OCI-LY7 (cell line): Measurements from ENCODE around the gene TRIM67. TPM values are rescaled to one million over a fixed set of nuclear protein-coding genes. Genes with fewer than 3 reads are reported as not detected.

ENCODE experiments used
- BruUV-seq: library from RNA; stranded (reverse); fragments of 400-500 nt; replicated peaks from 2 replicates; lab custom pipeline; 2021; lab: Mats Ljungman, UMichigan
- CTCF ChIA-PET: fragments of 300-600 bp; sonication (Branson Sonifier 250); formaldehyde crosslinking; loops from one replicate; lab custom pipeline; 2022; ENCODE audit warnings: antibody characterized with exemption; ENCODE audit not compliant: unreplicated experiment; lab: Charles Lee
- POLR2A ChIA-PET: fragments of 300-600 bp; sonication (Branson Sonifier 250); formaldehyde crosslinking; loops from one replicate; lab custom pipeline; 2022; ENCODE audit warnings: antibody characterized with exemption; lab: Charles Lee
- DNase-seq: peaks from one replicate; pipeline ENCODE4 v3.0.0-alpha.2; 2015; ENCODE audit warnings: low spot score
- H2AFZ ChIP-seq: fragments of 200-600 bp; sonication (generic), shearing (Covaris generic); 2 replicates; pipeline ENCODE4 v1.6.1; 2014; ENCODE audit warnings: mild to moderate bottlenecking, antibody characterized with exemption, low read length, moderate library complexity
- H3K27ac ChIP-seq: fragments of 200-600 bp; sonication (generic); 2 replicates; pipeline ENCODE4 v1.5.1; 2014; ENCODE audit warnings: mixed run types, low read depth, mild to moderate bottlenecking, moderate library complexity, low read length, inconsistent platforms; ENCODE audit not compliant: poor library complexity, severe bottlenecking
- H3K36me3 ChIP-seq: fragments of 200-600 bp; sonication (generic); 2 replicates; pipeline ENCODE4 v1.6.1; 2014; ENCODE audit warnings: mild to moderate bottlenecking, antibody characterized with exemption, low read length, moderate library complexity, mixed read lengths; ENCODE audit not compliant: insufficient read depth
- H3K4me1 ChIP-seq: fragments of 200-600 bp; sonication (generic); 2 replicates; pipeline ENCODE4 v1.5.1; 2014; ENCODE audit warnings: mild to moderate bottlenecking, low read length; ENCODE audit not compliant: insufficient read depth, poor library complexity, severe bottlenecking
- H3K4me2 ChIP-seq: fragments of 200-600 bp; sonication (generic); 2 replicates; pipeline ENCODE4 v1.6.1; 2014; ENCODE audit warnings: mild to moderate bottlenecking, low read length
- H3K4me3 ChIP-seq: fragments of 200-600 bp; sonication (generic); 2 replicates; pipeline ENCODE4 v1.5.1; 2014; ENCODE audit warnings: mild to moderate bottlenecking, low read depth, low read length; ENCODE audit not compliant: poor library complexity, severe bottlenecking
- H3K79me2 ChIP-seq: fragments of 200-600 bp; sonication (generic); 2 replicates; pipeline ENCODE4 v1.6.1; 2016; ENCODE audit warnings: low read depth, mild to moderate bottlenecking, low read length, moderate library complexity, mixed read lengths; ENCODE audit not compliant: insufficient read depth
- H3K9me2 ChIP-seq: fragments of 200-600 bp; sonication (generic); 2 replicates; pipeline ENCODE4 v1.6.1; 2016; ENCODE audit warnings: mild to moderate bottlenecking, low read length, mixed read lengths; ENCODE audit not compliant: insufficient read depth
- H3K9me3 ChIP-seq: fragments of 200-600 bp; sonication (generic); 2 replicates; pipeline ENCODE4 v1.6.1; 2014; ENCODE audit warnings: mild to moderate bottlenecking, mixed run types, low read length, mixed read lengths
- H4K20me1 ChIP-seq: fragments of 200-600 bp; sonication (generic); 2 replicates; pipeline ENCODE4 v1.6.1; 2014; ENCODE audit warnings: mild to moderate bottlenecking, antibody characterized with exemption, low read length, moderate library complexity, mixed read lengths; ENCODE audit not compliant: insufficient read depth
- EZH2phosphoT487 ChIP-seq: fragments of 200-600 bp; sonication (generic); IDR thresholded peaks from 2 replicates; pipeline ENCODE4 v1.6.1; 2018; ENCODE audit warnings: low read depth, borderline replicate concordance, mild to moderate bottlenecking, mixed run types, antibody characterized with exemption, low read length, moderate library complexity, mixed read lengths
- intact Hi-C: fragments of 100-400 bp; cut with micrococcal nuclease; formaldehyde crosslinking; loops from one replicate; pipeline ENCODE4 v1.10.0; 2022; ENCODE audit not compliant: unreplicated experiment
- total RNA-seq, 2 experiments: library from RNA; depleted of rRNA in 1 of 2; stranded (reverse); fragments of >200 nt in 1 of 2; shearing (Covaris generic) in 1 of 2; gene quantifications; 2 replicates each; pipeline ENCODE4 v1.2.3, GENCODE V29; 2014 to 2022
- TF ChIP-seq, protein P1 (sequence below): fragments of 200-600 bp; sonication (generic); conservative IDR thresholded peaks from 2 replicates; pipeline ENCODE4 v1.5.1; 2014; ENCODE audit warnings: mild to moderate bottlenecking, antibody characterized with exemption, low read length, moderate library complexity, mixed read lengths

The TRIM67 gene
- total RNA-seq, 2 experiments from 2014 or later = 0.03 to 0.06 TPM

GRCh38 chr1:231201979-231202633, 40.2 kb downstream of the TRIM67 start:
- DNase-seq = no peak
- intact Hi-C loops = no loop called here
- CTCF ChIA-PET = no interaction called here
- Histone ChIP-seq H3K9me2 (no peaks in the 10 kb centered on the region), H3K79me2 (no peaks in the 10 kb centered on the region), H3K9me3 (no peaks in the 10 kb centered on the region), H3K4me3 (no peak overlapping the region), H3K36me3 (no peaks in the 10 kb centered on the region), H4K20me1 (no peaks in the 10 kb centered on the region), H3K4me1 (no peaks in the 10 kb centered on the region), H3K27ac (no peak overlapping the region), H2AFZ (no peak overlapping the region), H3K4me2 (no peak overlapping the region)
- no TSS peak for BruUV-seq
- TF ChIP-seq EZH2phosphoT487 = no peak
- TF ChIP-seq, protein P1, sequence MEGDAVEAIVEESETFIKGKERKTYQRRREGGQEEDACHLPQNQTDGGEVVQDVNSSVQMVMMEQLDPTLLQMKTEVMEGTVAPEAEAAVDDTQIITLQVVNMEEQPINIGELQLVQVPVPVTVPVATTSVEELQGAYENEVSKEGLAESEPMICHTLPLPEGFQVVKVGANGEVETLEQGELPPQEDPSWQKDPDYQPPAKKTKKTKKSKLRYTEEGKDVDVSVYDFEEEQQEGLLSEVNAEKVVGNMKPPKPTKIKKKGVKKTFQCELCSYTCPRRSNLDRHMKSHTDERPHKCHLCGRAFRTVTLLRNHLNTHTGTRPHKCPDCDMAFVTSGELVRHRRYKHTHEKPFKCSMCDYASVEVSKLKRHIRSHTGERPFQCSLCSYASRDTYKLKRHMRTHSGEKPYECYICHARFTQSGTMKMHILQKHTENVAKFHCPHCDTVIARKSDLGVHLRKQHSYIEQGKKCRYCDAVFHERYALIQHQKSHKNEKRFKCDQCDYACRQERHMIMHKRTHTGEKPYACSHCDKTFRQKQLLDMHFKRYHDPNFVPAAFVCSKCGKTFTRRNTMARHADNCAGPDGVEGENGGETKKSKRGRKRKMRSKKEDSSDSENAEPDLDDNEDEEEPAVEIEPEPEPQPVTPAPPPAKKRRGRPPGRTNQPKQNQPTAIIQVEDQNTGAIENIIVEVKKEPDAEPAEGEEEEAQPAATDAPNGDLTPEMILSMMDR = no peak
- POLR2A ChIA-PET = no interaction called here

DNA sequence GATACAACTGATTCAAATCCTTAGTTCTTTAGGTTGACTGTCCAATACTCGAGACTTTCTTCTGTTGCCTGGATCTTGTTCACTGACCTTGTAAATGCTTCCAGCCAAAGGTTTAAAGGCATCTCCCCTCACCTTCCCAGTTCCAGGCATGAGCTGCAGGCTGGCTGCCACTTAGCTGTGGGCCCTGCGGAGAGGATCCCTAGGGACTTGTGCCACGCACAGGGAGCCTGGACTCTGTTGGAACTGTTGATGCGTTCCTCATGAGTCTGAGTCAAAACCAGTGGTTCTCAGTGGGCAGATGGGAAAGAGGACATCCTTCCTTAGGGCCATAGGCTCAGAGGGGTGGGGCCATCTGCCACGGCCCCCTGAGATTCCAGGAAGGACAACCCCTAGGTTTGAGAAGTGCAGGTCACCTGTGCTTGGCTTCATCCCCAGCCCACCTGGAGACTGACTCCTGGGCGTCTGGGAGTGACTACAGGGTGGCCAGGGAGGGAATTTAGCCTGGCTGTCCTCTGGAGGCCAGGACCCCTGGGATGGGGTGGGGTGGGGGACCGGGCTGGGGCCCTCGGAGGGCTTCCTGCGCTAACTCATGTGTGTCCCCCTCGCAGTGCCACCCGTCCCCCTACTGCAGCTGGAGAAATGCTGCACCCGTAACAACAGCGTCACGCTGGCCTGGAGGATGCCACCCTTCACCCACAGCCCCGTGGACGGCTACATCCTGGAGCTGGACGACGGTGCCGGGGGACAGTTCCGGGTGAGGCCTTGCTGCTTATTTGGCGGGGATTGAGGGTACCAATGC, 41.6 kb downstream of the TRIM67 start:
- DNase-seq = no peak
- no peak overlapping the region for H3K27ac ChIP-seq
- no peaks in the 10 kb centered on the region for H4K20me1 ChIP-seq
- no peak overlapping the region for H3K4me2 ChIP-seq
- H2AFZ ChIP-seq = no peak overlapping the region
- BruUV-seq = no TSS peak
- POLR2A ChIA-PET = interaction anchor here (0.6 kb wide), 2 partner anchors 32 to 1706 kb away, joined by 3 read pairs; no protein-coding TSS in a partner anchor
- intact Hi-C loops = no loop called here
- H3K36me3 ChIP-seq = no peaks in the 10 kb centered on the region
- H3K4me3 ChIP-seq = no peak overlapping the region
- no peaks in the 10 kb centered on the region for H3K9me3 ChIP-seq
- CTCF ChIA-PET = no interaction called here
- H3K4me1 ChIP-seq = no peaks in the 10 kb centered on the region
- TF ChIP-seq EZH2phosphoT487 = no peak
- TF ChIP-seq, protein P1 = no peak
- no peaks in the 10 kb centered on the region for H3K79me2 ChIP-seq
- H3K9me2 ChIP-seq = no peaks in the 10 kb centered on the region
